ENCODE data around the gene CTSK. TPM values are rescaled to one million over a fixed set of nuclear protein-coding genes. Genes with fewer than 3 reads are reported as not detected.

The CTSK gene
- total RNA-seq, result 0.76 and 2.7 TPM in 2 replicates

GRCh38 chr1:150808121-150808520 is at the start of gene CTSK:
TSS of gene CTSK (minus strand) at chr1:150808260. CDS start at chr1:150806805, 1,455 bp downstream.

DNA sequence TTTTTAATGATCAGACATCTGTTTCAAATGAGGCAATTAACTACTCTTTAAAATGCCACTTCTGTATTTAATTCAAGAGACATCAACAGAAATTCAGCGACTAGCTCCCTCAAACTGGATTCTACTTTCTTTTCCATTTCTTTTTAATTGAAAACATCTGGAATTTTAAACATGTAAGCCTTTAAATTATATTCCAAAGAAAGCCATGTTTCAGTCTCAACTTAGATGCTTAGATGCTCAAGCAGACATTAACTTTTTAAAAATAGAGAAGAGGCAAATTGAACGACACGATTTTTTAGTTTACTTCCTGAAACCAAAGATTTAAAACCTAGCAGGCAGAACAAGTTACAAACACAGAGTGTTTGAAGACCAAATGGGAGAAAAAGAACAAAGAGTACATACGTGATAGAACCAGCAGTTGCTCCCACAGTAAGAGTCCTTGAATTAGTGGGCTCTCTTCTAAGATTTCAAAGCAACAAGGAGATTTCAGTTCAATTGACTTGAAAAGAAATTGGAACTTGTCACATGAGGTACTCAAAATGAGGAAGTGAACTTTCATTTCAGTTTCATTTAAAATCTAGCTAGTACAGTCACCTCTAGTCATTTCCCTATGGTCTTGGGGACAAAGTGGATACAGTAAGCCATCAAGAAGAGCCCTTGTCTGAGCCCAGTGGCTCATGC is 42.6 kb downstream of the CTSK start, which contains the start of gene CTSS:
CTSS (minus strand) TSS at position 483 of the 681 bp plus-strand sequence. CDS start 1,015 bp downstream, outside the sequence.

Small RNA genes lying within 50 kb of the gene (small RNA-seq; reads per million reads assigned to genes)
- gene RNU6-1309P, result not detected

Other genes starting within 250 kb of the CTSK start
- 226 and 247 TPM in 2 replicates for gene MCL1, start 228.7 kb downstream of the CTSK start, total RNA-seq
- gene ENSA, start 178.6 kb downstream of the CTSK start, total RNA-seq, result 61.8 and 65.2 TPM in 2 replicates
- gene GOLPH3L, start 111.1 kb downstream of the CTSK start, total RNA-seq, result 10.2 and 11.8 TPM in 2 replicates
- not detected in 2 replicates for gene HORMAD1, start 87.4 kb downstream of the CTSK start, total RNA-seq
- 0.65 and 1.2 TPM in 2 replicates for gene CTSS, start 42.5 kb downstream of the CTSK start, total RNA-seq
- gene ARNT, start 68.3 kb upstream of the CTSK start, total RNA-seq, result 34.6 and 42.4 TPM in 2 replicates
- not detected in 2 replicates for gene CTXND2, start 78.9 kb upstream of the CTSK start, total RNA-seq
- gene SETDB1, start 118.1 kb upstream of the CTSK start, total RNA-seq, result 45.4 and 57.7 TPM in 2 replicates
- 59.7 and 79.5 TPM in 2 replicates for gene CERS2, start 166.6 kb upstream of the CTSK start, total RNA-seq
- gene ANXA9, start 174.0 kb upstream of the CTSK start, total RNA-seq, result 0.39 and 2.0 TPM in 2 replicates
- gene MINDY1, start 198.6 kb upstream of the CTSK start, total RNA-seq, result 10.6 and 11.0 TPM in 2 replicates
- gene PRUNE1, start 200.2 kb upstream of the CTSK start, total RNA-seq, result 14.9 and 16.5 TPM in 2 replicates
- gene BNIPL, start 228.3 kb upstream of the CTSK start, total RNA-seq, result 66.4 and 157 TPM in 2 replicates
- gene C1orf56, start 239.5 kb upstream of the CTSK start, total RNA-seq, result 3.1 and 3.9 TPM in 2 replicates